ENCODE data around the gene FAM181A.

The FAM181A gene

DNA sequence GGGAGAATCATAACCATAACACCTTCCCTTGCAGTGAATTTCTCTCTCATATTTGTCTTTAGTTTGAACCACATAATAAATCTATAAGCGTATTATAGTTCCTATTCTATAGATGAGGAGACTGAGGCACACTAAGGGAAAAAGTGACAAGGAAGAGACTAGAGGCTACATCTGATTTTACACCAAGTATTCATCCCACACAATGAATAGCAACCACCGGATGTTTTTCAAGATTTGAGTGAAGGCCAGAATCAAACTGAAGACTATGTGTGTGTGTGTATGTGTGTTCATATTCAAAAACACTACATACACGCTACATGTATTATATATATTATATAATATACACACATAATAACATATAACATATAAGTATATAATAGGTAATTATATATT, 44.5 kb downstream of the FAM181A start:
- DNase-seq (no peak), ATAC-seq (replicated peaks) (no peak)
- Mint-ChIP-seq H3K9me3 (peaks cover 0 to 1% of the 10 kb centered on the region in 2 donors), H3K27me3 (no peaks in the 10 kb centered on the region), H3K27ac (peak overlapping the region; percentile 90 to 94), H3K4me1 (ENCODE audit: low read depth in 2 of 2) (peaks cover 31 to 38% of the 10 kb centered on the region in 2 donors), H3K36me3 (ENCODE audit: insufficient read depth) (no peaks in the 10 kb centered on the region), H3K4me3 (peak overlapping the region; percentile 87 to 89)

DNA sequence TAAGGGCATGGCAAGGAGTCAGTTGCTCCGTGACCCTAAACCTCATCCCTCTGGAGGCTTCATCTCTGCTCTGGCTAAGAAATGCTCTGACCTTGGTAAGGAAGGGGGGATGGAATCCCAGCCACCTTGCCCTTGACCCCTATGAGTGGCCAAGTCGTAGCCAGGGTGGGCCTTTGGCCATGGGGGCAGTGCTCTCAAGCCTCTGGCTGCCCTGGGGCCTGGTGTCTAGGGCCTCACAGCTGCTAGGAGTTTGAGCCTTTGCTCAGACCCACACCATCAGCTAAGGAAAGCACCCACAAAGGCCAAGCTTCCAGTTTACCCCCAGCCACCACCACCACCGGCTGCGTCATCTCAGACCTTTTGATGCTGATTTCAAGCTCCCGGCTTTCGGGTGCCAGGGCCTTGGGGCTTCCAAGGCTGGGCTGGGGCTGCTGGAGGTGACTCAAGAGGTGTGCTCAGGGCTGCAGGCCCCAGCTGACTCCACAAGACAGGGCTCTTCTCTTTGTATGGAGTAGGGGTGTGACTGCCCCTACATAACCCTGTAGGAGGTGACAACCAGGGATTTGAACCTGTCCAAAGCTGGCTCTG, 45.6 kb downstream of the FAM181A start:
- DNase-seq (no peak), ATAC-seq (replicated peaks) (no peak)
- H3K4me3 Mint-ChIP-seq = no peak overlapping the region
- no peaks in the 10 kb centered on the region for H3K27me3 Mint-ChIP-seq
- peaks cover 3% of the 10 kb centered on the region for H3K36me3 Mint-ChIP-seq (ENCODE audit: insufficient read depth)
- H3K9me3 Mint-ChIP-seq = peaks cover 0 to 4% of the 10 kb centered on the region in 2 donors
- peak overlapping the region in 1 of 2 donors; percentile 41 for H3K27ac Mint-ChIP-seq
- H3K4me1 Mint-ChIP-seq (ENCODE audit: low read depth in 2 of 2) = peaks cover 37 to 48% of the 10 kb centered on the region in 2 donors

DNA sequence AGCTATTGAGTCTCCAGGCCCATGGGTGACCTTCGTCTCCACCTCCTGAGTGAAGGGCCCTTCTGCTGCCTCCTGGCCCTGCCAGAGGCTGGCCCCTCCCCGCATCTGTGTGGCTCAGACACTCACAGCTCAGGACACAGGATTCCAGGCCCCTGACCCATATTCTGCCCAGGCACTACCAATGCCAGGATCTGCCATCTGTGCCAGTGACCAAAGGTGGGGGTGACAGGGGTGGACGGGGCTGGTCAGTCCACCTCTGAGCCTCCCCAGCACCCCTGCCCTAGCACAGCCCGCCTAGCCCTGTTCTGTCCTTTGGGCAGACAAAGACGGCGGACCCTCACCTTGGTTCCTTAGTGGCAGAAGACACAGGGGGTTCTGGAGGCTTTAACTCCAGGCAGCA, 46.5 kb downstream of the FAM181A start:
- H3K27ac Mint-ChIP-seq = no peak overlapping the region
- no peak for DNase-seq
- H3K27me3 Mint-ChIP-seq = no peaks in the 10 kb centered on the region
- H3K4me3 Mint-ChIP-seq = no peak overlapping the region
- peaks cover 0 to 4% of the 10 kb centered on the region in 2 donors for H3K9me3 Mint-ChIP-seq
- H3K4me1 Mint-ChIP-seq (ENCODE audit: low read depth in 2 of 2) = peaks cover 44 to 57% of the 10 kb centered on the region in 2 donors
- peaks cover 12% of the 10 kb centered on the region for H3K36me3 Mint-ChIP-seq (ENCODE audit: insufficient read depth)
- ATAC-seq (replicated peaks) = no peak

DNA sequence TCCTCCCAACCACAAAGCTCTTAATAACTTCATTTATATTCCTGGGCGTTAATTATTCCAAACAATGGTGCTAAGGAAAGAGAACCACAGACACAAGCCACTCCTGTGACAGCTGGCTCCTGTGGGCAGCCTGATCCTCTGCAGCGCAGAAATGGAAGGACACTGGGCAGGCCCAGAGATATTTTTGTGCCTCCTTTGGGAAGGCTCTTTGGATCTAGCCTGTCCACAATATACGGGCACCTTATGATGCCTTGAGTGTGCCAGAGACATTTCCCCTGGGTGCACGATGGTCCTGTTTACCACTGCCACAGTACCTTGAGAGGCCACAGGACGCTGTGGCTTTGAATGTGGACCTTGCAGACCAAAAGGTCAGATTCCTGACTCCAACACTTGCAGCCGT, 47.2 kb downstream of the FAM181A start:
- no peaks in the 10 kb centered on the region for H3K27me3 Mint-ChIP-seq
- H3K4me1 Mint-ChIP-seq (ENCODE audit: low read depth in 2 of 2) = peaks cover 47 to 56% of the 10 kb centered on the region in 2 donors
- ATAC-seq (replicated peaks) (no peak), DNase-seq (no peak)
- H3K36me3 Mint-ChIP-seq (ENCODE audit: insufficient read depth) = peaks cover 15% of the 10 kb centered on the region
- no peak overlapping the region for H3K4me3 Mint-ChIP-seq
- H3K27ac Mint-ChIP-seq = no peak overlapping the region
- H3K9me3 Mint-ChIP-seq = peaks cover 0 to 4% of the 10 kb centered on the region in 2 donors

DNA sequence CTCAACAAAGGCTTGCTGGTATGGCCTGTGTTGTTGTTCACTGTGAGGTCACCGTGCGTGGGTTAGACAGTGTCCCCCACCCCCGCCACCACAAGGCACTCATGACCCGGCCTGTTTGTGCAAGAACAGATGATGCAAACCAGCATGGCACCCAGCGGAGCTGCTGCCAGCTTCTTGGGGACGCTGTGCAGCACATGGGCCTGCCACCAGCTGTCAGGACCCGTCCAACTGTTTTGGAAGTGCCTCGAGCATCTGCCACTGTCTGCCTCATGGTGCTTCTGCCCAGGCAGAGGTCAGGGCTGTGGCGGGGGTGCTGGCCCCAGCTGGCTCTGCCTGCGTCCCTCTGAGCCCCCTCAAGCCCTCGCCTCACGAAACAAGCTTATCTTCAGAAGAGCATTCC, 47.7 kb downstream of the FAM181A start:
- Mint-ChIP-seq H3K4me3 (no peak overlapping the region), H3K36me3 (ENCODE audit: insufficient read depth) (peaks cover 15% of the 10 kb centered on the region), H3K4me1 (ENCODE audit: low read depth in 2 of 2) (peaks cover 47 to 56% of the 10 kb centered on the region in 2 donors), H3K27me3 (no peaks in the 10 kb centered on the region), H3K9me3 (peaks cover 0 to 4% of the 10 kb centered on the region in 2 donors), H3K27ac (no peak overlapping the region)
- DNase-seq (no peak), ATAC-seq (replicated peaks) (no peak)

DNA sequence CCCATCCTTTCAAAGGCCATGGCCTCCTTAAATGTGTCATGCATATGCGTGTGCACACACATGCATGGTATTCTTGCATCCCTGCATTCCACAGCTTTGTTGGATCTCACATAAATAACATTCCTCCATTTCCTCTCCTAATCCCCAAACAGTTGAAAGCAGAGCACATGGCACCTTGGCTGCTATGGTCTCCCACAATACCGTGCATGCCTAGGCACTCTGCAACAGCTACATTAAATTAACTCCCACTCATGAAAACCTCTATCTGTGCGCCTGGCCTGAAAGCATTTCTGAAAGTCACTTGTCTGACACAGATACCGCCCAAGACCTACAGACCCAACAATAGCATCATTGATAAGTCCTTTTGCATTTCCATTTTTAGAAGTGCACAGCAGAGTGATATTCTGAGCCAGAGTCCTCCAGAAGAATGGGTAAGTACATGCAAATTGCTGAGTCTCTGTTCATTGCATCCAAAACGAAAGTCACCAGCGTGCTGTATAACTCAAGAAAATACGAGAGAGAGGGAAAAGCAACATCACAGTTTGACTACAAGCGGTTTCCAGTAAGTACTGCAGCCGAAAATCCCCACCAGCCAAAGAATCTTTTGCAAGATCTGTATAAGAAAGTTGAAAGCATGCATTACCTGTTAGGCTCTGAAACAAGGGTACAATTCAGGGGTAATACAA, 48.8 kb downstream of the FAM181A start:
- peaks cover 46 to 53% of the 10 kb centered on the region in 2 donors for H3K4me1 Mint-ChIP-seq (ENCODE audit: low read depth in 2 of 2)
- no peaks in the 10 kb centered on the region for H3K27me3 Mint-ChIP-seq
- peaks cover 15% of the 10 kb centered on the region for H3K36me3 Mint-ChIP-seq (ENCODE audit: insufficient read depth)
- peaks cover 0 to 4% of the 10 kb centered on the region in 2 donors for H3K9me3 Mint-ChIP-seq
- H3K27ac Mint-ChIP-seq = no peak overlapping the region
- ATAC-seq (replicated peaks) = no peak
- H3K4me3 Mint-ChIP-seq = peak overlapping the region; percentile 23 to 48
- DNase-seq = no peak

DNA sequence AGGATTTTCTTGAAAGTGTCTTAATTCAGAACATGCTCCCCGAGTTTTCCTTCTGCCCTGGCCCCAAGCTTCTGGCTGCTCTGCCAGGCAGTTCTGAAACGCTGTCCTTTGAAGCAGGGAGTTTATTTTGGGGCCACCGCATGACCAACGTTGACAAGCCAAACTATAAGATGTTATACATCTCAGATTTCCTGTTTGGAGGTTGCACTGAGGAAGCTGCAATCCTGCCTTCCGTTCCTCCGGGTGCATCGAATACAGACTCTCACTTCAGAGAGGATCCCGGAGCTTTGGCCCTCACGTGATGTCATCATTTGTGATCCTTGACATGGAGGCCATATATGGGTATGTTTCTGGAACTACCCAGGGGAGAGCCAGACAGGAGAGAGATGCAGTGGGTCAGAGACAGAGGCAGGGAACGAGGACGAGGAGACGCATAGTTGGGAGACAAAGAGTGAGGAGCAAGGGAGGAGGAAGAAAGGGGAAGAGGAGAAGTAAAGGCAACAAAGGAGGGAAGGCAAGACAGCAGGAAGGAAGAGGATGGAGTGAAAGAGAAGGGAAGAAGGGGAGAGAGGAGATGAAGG, 49.4 kb downstream of the FAM181A start, which contains the start of gene ASB2:
Gene ASB2, minus strand, starts transcription at position 94 of the 581 bp plus-strand sequence. CDS start 12,031 bp downstream, outside the sequence.
- H3K27ac Mint-ChIP-seq = peak within 1 kb of the TSS in 1 of 2 donors; percentile 72
- no peaks in the 10 kb centered on the region for H3K27me3 Mint-ChIP-seq
- no peak for ATAC-seq (replicated peaks)
- peak within 1 kb of the TSS; percentile 23 to 48 for H3K4me3 Mint-ChIP-seq
- H3K36me3 Mint-ChIP-seq (ENCODE audit: insufficient read depth) = peaks cover 15% of the 10 kb centered on the region
- H3K9me3 Mint-ChIP-seq = peaks cover 0 to 4% of the 10 kb centered on the region in 2 donors
- DNase-seq = no peak
- peaks cover 40 to 47% of the 10 kb centered on the region in 2 donors for H3K4me1 Mint-ChIP-seq (ENCODE audit: low read depth in 2 of 2)

DNA sequence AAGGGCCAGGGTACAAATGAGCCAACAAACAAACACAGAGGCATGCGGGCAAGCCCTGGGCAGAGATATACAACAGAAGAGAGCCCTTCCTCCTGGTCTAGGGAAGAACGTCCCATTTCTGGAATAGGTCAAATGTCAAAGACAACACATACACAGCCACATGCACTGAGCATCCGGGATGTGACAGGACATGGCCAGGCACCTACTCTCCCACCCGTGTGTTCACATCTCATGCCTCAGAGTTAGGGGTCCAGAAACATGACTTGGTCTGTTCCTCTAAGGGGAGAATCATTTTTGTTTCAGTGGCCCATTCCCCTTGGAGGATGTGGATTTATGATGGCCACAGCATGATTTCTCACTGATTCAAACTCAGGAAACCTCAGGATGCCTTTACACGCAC, 50.0 kb downstream of the FAM181A start:
- H3K4me3 Mint-ChIP-seq = peak overlapping the region; percentile 23 to 48
- no peaks in the 10 kb centered on the region for H3K27me3 Mint-ChIP-seq
- peak overlapping the region in 1 of 2 donors; percentile 72 for H3K27ac Mint-ChIP-seq
- no peak for ATAC-seq (replicated peaks)
- peaks cover 15% of the 10 kb centered on the region for H3K36me3 Mint-ChIP-seq (ENCODE audit: insufficient read depth)
- H3K4me1 Mint-ChIP-seq (ENCODE audit: low read depth in 2 of 2) = peaks cover 38 to 42% of the 10 kb centered on the region in 2 donors
- no peak for DNase-seq
- H3K9me3 Mint-ChIP-seq = peaks cover 0 to 4% of the 10 kb centered on the region in 2 donors

DNA sequence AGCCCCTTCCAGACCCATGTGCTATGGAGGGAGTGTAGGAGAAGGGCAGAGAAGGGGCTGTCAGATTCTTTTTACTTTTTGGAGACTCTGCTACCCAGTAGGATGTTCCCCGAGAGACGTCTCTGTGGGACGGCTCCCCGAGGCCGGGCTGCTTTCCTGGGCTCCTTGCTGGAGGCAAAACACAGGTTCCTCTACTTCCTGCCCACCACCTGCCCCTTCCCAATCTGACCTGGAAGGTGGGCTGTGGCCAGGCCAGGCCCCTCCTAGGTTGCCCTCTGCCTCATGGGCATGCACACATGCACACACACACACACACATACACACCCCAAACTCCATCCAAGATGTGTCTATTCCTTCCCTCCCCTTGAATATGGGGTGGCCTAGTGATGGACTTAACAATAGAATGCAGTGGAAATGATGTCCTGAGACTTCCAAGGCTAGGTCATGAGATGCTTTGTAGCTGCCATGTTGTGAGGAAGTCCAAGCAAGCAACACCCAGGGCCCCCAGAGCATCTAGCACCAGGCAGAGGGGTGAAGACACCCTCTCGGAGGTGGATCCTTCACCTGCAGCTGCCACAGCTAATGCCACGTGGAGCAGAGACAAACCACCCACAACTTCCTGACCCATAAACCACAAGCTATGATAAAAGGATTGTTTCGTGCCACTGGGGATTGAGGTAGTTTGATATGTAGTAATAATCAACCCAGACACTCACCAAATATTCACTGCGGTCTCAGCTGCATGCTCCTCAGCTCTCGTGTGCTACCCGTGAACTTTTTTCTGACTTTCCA, 50.8 kb downstream of the FAM181A start:
- peak; percentile 52 to 61 (median 61) for DNase-seq
- ATAC-seq (replicated peaks) = peak; percentile 94
- Mint-ChIP-seq H3K9me3 (peaks cover 0 to 4% of the 10 kb centered on the region in 2 donors), H3K27ac (peak overlapping the region; percentile 72 to 79), H3K4me1 (ENCODE audit: low read depth in 2 of 2) (peaks cover 40% of the 10 kb centered on the region in 2 donors), H3K4me3 (peak overlapping the region; percentile 40 to 48), H3K27me3 (no peaks in the 10 kb centered on the region), H3K36me3 (ENCODE audit: insufficient read depth) (peaks cover 15% of the 10 kb centered on the region)

DNA sequence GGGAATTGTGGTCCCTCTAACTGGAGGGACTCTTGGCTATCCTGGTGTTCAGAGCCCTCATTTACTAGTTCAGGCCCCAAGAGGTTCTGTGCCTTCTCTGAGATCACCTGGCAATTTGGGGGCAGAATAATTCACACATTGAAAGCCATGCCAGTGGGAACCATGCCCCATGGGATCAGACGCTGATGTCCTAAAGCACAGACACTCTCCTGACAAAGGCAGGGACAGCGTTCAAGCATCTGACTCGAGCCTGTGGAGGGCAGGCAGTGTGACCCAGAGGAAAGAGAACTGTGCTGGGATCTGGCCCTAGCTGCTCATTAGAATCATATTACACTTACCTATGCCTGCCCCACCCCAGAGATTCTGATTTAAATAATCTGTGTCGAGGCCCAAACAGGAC, 51.6 kb downstream of the FAM181A start:
- H3K4me1 Mint-ChIP-seq (ENCODE audit: low read depth in 2 of 2) = peaks cover 38 to 40% of the 10 kb centered on the region in 2 donors
- DNase-seq = no peak
- H3K27me3 Mint-ChIP-seq = no peaks in the 10 kb centered on the region
- H3K36me3 Mint-ChIP-seq (ENCODE audit: insufficient read depth) = peaks cover 15% of the 10 kb centered on the region
- H3K9me3 Mint-ChIP-seq = peaks cover 0 to 4% of the 10 kb centered on the region in 2 donors
- peak; percentile 3 for ATAC-seq (replicated peaks)
- peak overlapping the region; percentile 40 to 48 for H3K4me3 Mint-ChIP-seq
- H3K27ac Mint-ChIP-seq = peak overlapping the region; percentile 72 to 79

Measured in effector memory CD8-positive, alpha-beta T cell (primary cell).